H1 (cell line): ENCODE measurements around the gene NR0B1.

Experiments
- CTCF ChIP-seq, 3 experiments: IDR thresholded peaks; 1 replicate in 2 of 3; 2 replicates in 1 of 3; pipeline versions ENCODE4 v1.5.1 to v1.6.1; 2011; ENCODE audit warnings: low read length in 3 of 3, mild to moderate bottlenecking in 3 of 3, inconsistent platforms in 2 of 3, low read depth in 1 of 3, moderate library complexity in 1 of 3; ENCODE audit not compliant: insufficient read depth in 1 of 3; ENCODE audit errors: control extremely low read depth in 1 of 3
- EP300 ChIP-seq, 2 experiments: IDR thresholded peaks; 1 replicate in 1 of 2; 2 replicates in 1 of 2; pipeline ENCODE4 v1.6.1; 2011 to 2012; ENCODE audit warnings: low read depth in 2 of 2, low read length in 2 of 2, mild to moderate bottlenecking in 2 of 2, borderline replicate concordance in 1 of 2, inconsistent platforms in 1 of 2, moderate library complexity in 1 of 2
- GABPA ChIP-seq: IDR thresholded peaks from 2 replicates; pipeline ENCODE4 v1.6.1; 2011; ENCODE audit warnings: mild to moderate bottlenecking, low read length, moderate library complexity, borderline replicate concordance; ENCODE audit not compliant: insufficient read depth
- HDAC6 ChIP-seq: IDR thresholded peaks from one replicate; pipeline ENCODE4 v1.7.1; 2012; ENCODE audit warnings: low read depth, mild to moderate bottlenecking, inconsistent platforms, low read length, moderate library complexity
- POLR2A ChIP-seq, 2 experiments: IDR thresholded peaks; 1 replicate in 1 of 2; 2 replicates in 1 of 2; pipeline ENCODE4 v1.6.1; 2011; ENCODE audit warnings: low read depth in 2 of 2, low read length in 2 of 2, mild to moderate bottlenecking in 2 of 2; ENCODE audit errors: control extremely low read depth in 1 of 2
- RFX5 ChIP-seq: IDR thresholded peaks from 2 replicates; pipeline ENCODE4 v1.6.1; 2011; ENCODE audit warnings: low read depth, low read length, improper control_type of control experiment, borderline replicate concordance
- SUZ12 ChIP-seq: fragments of 200-600 bp; sonication (generic); IDR thresholded peaks from 2 replicates; pipeline ENCODE4 v1.6.1; 2012; ENCODE audit warnings: mild to moderate bottlenecking, inconsistent platforms, low read length, moderate library complexity, mixed read lengths
- TEAD4 ChIP-seq: IDR thresholded peaks from 2 replicates; pipeline ENCODE4 v1.6.1; 2012; ENCODE audit warnings: low read depth, low read length, inconsistent platforms, mixed read lengths

GRCh38 chrX:30313322-30313721, 4.1 kb upstream of the NR0B1 start:
- TF ChIP-seq POLR2A (IDR thresholded peaks at IDR 0.05; ENCODE audit: control extremely low read depth in 1 of 2, low read depth in 2 of 2, low read length in 2 of 2) (no peak), HDAC6 (no peak), TEAD4 (no peak), CTCF (IDR thresholded peaks at IDR 0.05; ENCODE audit: control extremely low read depth in 1 of 3, insufficient read depth in 1 of 3, low read depth in 1 of 3, low read length in 3 of 3) (no peak), GABPA (no peak), RFX5 (no peak), SUZ12 (no peak), EP300 (IDR thresholded peaks at IDR 0.05; ENCODE audit: borderline replicate concordance in 1 of 2, low read depth in 2 of 2, low read length in 2 of 2) (no peak)
